CD4-positive, alpha-beta T cell treated with Interferon gamma for 1 hour (primary cell): Measurements from ENCODE around the gene CYSRT1.

ENCODE experiments used
- DNase-seq: peaks from one replicate; pipeline ENCODE4 v3.0.0-alpha.2; 2020

Gene CYSRT1

DNA sequence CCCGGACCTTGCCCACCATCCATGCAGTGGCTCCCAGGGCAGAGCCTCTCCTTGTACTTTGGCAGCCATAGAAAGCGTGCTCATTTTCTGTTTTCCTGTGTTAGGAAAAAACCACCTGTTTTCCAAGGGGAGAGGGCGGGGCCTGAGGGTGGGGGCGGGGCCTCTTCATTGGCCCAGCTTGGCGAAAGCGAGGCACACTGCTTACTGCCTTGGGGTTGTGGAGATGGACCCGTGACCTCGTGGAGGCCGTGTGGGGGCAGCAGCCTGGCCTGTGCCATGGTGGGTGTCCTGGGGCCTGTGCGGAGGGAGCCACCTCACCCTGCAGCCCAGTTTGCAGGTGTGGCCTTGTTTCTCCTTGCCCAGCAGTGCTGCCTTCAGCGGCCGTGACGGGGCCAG lies 48.1 kb downstream of the CYSRT1 start:
- DNase-seq: no peak

DNA sequence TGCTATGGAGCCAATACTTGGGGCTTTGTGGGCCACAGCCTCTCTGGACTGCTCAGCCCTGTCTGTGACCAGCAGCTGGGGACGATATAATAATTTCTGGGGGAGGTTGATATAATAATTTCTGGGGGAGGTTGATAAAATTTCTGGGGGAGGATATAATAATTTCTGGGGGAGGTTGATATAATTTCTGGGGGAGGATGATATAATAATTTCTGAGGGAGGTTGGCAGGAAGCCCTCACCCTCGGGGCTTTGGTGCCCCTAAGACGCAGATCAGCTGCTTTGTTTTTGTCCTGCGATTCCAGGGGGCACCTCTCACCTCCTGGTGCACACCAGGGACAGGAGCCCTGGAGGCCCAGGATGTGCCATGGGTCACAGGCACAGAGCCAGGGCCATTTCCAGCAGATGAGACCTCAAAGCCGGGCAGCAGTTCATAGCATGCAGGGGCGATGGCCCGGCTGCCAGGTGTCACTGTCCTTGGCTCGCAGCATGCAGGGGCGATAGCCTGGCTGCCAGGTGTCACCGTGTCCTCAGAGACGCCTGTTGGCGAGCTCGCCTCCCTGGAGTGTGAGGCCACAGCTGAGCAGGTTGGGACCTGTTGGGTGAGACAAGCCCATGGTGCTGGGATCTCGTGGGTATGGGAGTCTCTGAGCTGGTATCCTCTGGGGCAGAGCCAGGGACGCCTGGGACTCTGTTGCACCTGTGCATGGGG lies 48.8 kb downstream of the CYSRT1 start:
- DNase-seq: no peak

- no peak for DNase-seq
Measured at GRCh38 chr9:137275203-137275587, 50.2 kb downstream of the CYSRT1 start.
